HG02852 (cell line): ENCODE results near the gene CUL4A.

ENCODE experiments used
- ATAC-seq: cut with Tn5 transposase; IDR thresholded peaks from one replicate; pipeline ENCODE4 v1.9.1; 2021; ENCODE audit warnings: mild to moderate bottlenecking, moderate library complexity; ENCODE audit not compliant: unreplicated experiment

Gene CUL4A

GRCh38 chr13:113207890-113208420 lies 1.5 kb upstream of the CUL4A start:
- peak; percentile 6 for ATAC-seq

GRCh38 chr13:113208421-113209335 lies 735 bp upstream of the CUL4A start, which contains the start of gene PCID2:
Gene PCID2 (minus strand): TSS chr13:113208669. CDS start chr13:113208634, 35 bp downstream.
- peak; percentile 74 for ATAC-seq

- ATAC-seq: peak; percentile 35
Observed at GRCh38 chr13:113209759-113210421, 477 bp downstream of the CUL4A start.

- ATAC-seq: no peak
Observed at GRCh38 chr13:113210833-113211232, 1.4 kb downstream of the CUL4A start.

GRCh38 chr13:113211774-113212173 lies 2.4 kb downstream of the CUL4A start:
- no peak for ATAC-seq

- no peak for ATAC-seq
Observed at GRCh38 chr13:113216254-113217048, 7.0 kb downstream of the CUL4A start.

GRCh38 chr13:113218586-113218985 lies 9.2 kb downstream of the CUL4A start:
- ATAC-seq: no peak

GRCh38 chr13:113219256-113219940 lies 10.0 kb downstream of the CUL4A start:
- ATAC-seq: no peak

- ATAC-seq: no peak
Observed at GRCh38 chr13:113220141-113220598, 10.8 kb downstream of the CUL4A start.

- no peak for ATAC-seq
Observed at GRCh38 chr13:113220877-113221276, 11.5 kb downstream of the CUL4A start.

- no peak for ATAC-seq
Observed at GRCh38 chr13:113223070-113223469, 13.7 kb downstream of the CUL4A start.

- no peak for ATAC-seq
Observed at GRCh38 chr13:113224486-113224885, 15.1 kb downstream of the CUL4A start.

GRCh38 chr13:113225515-113225914 lies 16.1 kb downstream of the CUL4A start:
- no peak for ATAC-seq

GRCh38 chr13:113226873-113227450 lies 17.5 kb downstream of the CUL4A start:
- ATAC-seq: no peak

- ATAC-seq: no peak
Observed at GRCh38 chr13:113229161-113229560, 19.7 kb downstream of the CUL4A start.

GRCh38 chr13:113229791-113230190 lies 20.4 kb downstream of the CUL4A start:
- no peak for ATAC-seq

GRCh38 chr13:113231306-113232207 lies 22.1 kb downstream of the CUL4A start:
- ATAC-seq: no peak

- ATAC-seq: no peak
Observed at GRCh38 chr13:113232208-113233003, 23.0 kb downstream of the CUL4A start.
